OCI-LY7 (cell line): Measurements from ENCODE around the gene MCM9. TPM values are rescaled to one million over a fixed set of nuclear protein-coding genes. Genes with fewer than 3 reads are reported as not detected.

Experiments used
- BruUV-seq: library from RNA; stranded (reverse); fragments of 400-500 nt; replicated peaks from 2 replicates; lab custom pipeline; 2021; lab: Mats Ljungman, UMichigan
- CTCF ChIA-PET: fragments of 300-600 bp; sonication (Branson Sonifier 250); formaldehyde crosslinking; loops from one replicate; lab custom pipeline; 2022; ENCODE audit warnings: antibody characterized with exemption; ENCODE audit not compliant: unreplicated experiment; lab: Charles Lee
- POLR2A ChIA-PET: fragments of 300-600 bp; sonication (Branson Sonifier 250); formaldehyde crosslinking; loops from one replicate; lab custom pipeline; 2022; ENCODE audit warnings: antibody characterized with exemption; lab: Charles Lee
- DNase-seq: peaks from one replicate; pipeline ENCODE4 v3.0.0-alpha.2; 2015; ENCODE audit warnings: low spot score
- H2AFZ ChIP-seq: fragments of 200-600 bp; sonication (generic), shearing (Covaris generic); 2 replicates; pipeline ENCODE4 v1.6.1; 2014; ENCODE audit warnings: mild to moderate bottlenecking, antibody characterized with exemption, low read length, moderate library complexity
- H3K27ac ChIP-seq: fragments of 200-600 bp; sonication (generic); 2 replicates; pipeline ENCODE4 v1.5.1; 2014; ENCODE audit warnings: mixed run types, low read depth, mild to moderate bottlenecking, moderate library complexity, low read length, inconsistent platforms; ENCODE audit not compliant: poor library complexity, severe bottlenecking
- H3K36me3 ChIP-seq: fragments of 200-600 bp; sonication (generic); 2 replicates; pipeline ENCODE4 v1.6.1; 2014; ENCODE audit warnings: mild to moderate bottlenecking, antibody characterized with exemption, low read length, moderate library complexity, mixed read lengths; ENCODE audit not compliant: insufficient read depth
- H3K4me1 ChIP-seq: fragments of 200-600 bp; sonication (generic); 2 replicates; pipeline ENCODE4 v1.5.1; 2014; ENCODE audit warnings: mild to moderate bottlenecking, low read length; ENCODE audit not compliant: insufficient read depth, poor library complexity, severe bottlenecking
- H3K4me2 ChIP-seq: fragments of 200-600 bp; sonication (generic); 2 replicates; pipeline ENCODE4 v1.6.1; 2014; ENCODE audit warnings: mild to moderate bottlenecking, low read length
- H3K4me3 ChIP-seq: fragments of 200-600 bp; sonication (generic); 2 replicates; pipeline ENCODE4 v1.5.1; 2014; ENCODE audit warnings: mild to moderate bottlenecking, low read depth, low read length; ENCODE audit not compliant: poor library complexity, severe bottlenecking
- H3K79me2 ChIP-seq: fragments of 200-600 bp; sonication (generic); 2 replicates; pipeline ENCODE4 v1.6.1; 2016; ENCODE audit warnings: low read depth, mild to moderate bottlenecking, low read length, moderate library complexity, mixed read lengths; ENCODE audit not compliant: insufficient read depth
- H3K9me2 ChIP-seq: fragments of 200-600 bp; sonication (generic); 2 replicates; pipeline ENCODE4 v1.6.1; 2016; ENCODE audit warnings: mild to moderate bottlenecking, low read length, mixed read lengths; ENCODE audit not compliant: insufficient read depth
- H3K9me3 ChIP-seq: fragments of 200-600 bp; sonication (generic); 2 replicates; pipeline ENCODE4 v1.6.1; 2014; ENCODE audit warnings: mild to moderate bottlenecking, mixed run types, low read length, mixed read lengths
- H4K20me1 ChIP-seq: fragments of 200-600 bp; sonication (generic); 2 replicates; pipeline ENCODE4 v1.6.1; 2014; ENCODE audit warnings: mild to moderate bottlenecking, antibody characterized with exemption, low read length, moderate library complexity, mixed read lengths; ENCODE audit not compliant: insufficient read depth
- CTCF ChIP-seq: fragments of 200-600 bp; sonication (generic); conservative IDR thresholded peaks from 2 replicates; pipeline ENCODE4 v1.5.1; 2014; ENCODE audit warnings: mild to moderate bottlenecking, antibody characterized with exemption, low read length, moderate library complexity, mixed read lengths
- EZH2phosphoT487 ChIP-seq: fragments of 200-600 bp; sonication (generic); IDR thresholded peaks from 2 replicates; pipeline ENCODE4 v1.6.1; 2018; ENCODE audit warnings: low read depth, borderline replicate concordance, mild to moderate bottlenecking, mixed run types, antibody characterized with exemption, low read length, moderate library complexity, mixed read lengths
- intact Hi-C: fragments of 100-400 bp; cut with micrococcal nuclease; formaldehyde crosslinking; loops from one replicate; pipeline ENCODE4 v1.10.0; 2022; ENCODE audit not compliant: unreplicated experiment
- total RNA-seq, 2 experiments: library from RNA; depleted of rRNA in 1 of 2; stranded (reverse); fragments of >200 nt in 1 of 2; shearing (Covaris generic) in 1 of 2; gene quantifications; 2 replicates each; pipeline ENCODE4 v1.2.3, GENCODE V29; 2014 to 2022

The MCM9 gene
- total RNA-seq, 2 experiments from 2014 or later: 17.4 to 18.8 TPM

- no peak overlapping the region for H3K4me2 ChIP-seq
- POLR2A ChIA-PET: interaction anchor here (0.6 to 1.0 kb wide), 3 partner anchors 9 to 24 kb away, joined by 3 read pairs; no protein-coding TSS in a partner anchor
- no peak for TF ChIP-seq CTCF
- TF ChIP-seq EZH2phosphoT487: no peak
- H3K9me3 ChIP-seq: no peaks in the 10 kb centered on the region
- H3K27ac ChIP-seq: no peak overlapping the region
- H3K36me3 ChIP-seq: peaks cover 8% of the 10 kb centered on the region; the same call in 1 of the 2 replicates
- H3K4me3 ChIP-seq: no peak overlapping the region
- DNase-seq: no peak
- CTCF ChIA-PET: no interaction called here
- BruUV-seq: no TSS peak
- H3K4me1 ChIP-seq: no peaks in the 10 kb centered on the region
- H4K20me1 ChIP-seq: no peaks in the 10 kb centered on the region
- intact Hi-C loops: no loop called here
- no peak overlapping the region for H2AFZ ChIP-seq
- peaks cover 3% of the 10 kb centered on the region; the same call in 1 of the 2 replicates for H3K79me2 ChIP-seq
- H3K9me2 ChIP-seq: no peaks in the 10 kb centered on the region
Observed at GRCh38 chr6:118873239-118873638, 61.7 kb downstream of the MCM9 start.

- Histone ChIP-seq H3K36me3 (peaks cover 5% of the 10 kb centered on the region; the same call in 1 of the 2 replicates), H3K9me3 (no peaks in the 10 kb centered on the region), H4K20me1 (no peaks in the 10 kb centered on the region), H3K4me2 (no peak overlapping the region), H2AFZ (no peak overlapping the region), H3K9me2 (no peaks in the 10 kb centered on the region), H3K27ac (no peak overlapping the region), H3K4me1 (no peaks in the 10 kb centered on the region), H3K79me2 (no peaks in the 10 kb centered on the region; the same call in 1 of the 2 replicates), H3K4me3 (no peak overlapping the region)
- TF ChIP-seq CTCF (no peak), EZH2phosphoT487 (no peak)
- DNase-seq: no peak
- intact Hi-C loops: no loop called here
- no TSS peak for BruUV-seq
- CTCF ChIA-PET: interaction anchor here (0.7 kb wide), 1 partner anchor 9 kb away, joined by 3 read pairs; no protein-coding TSS in a partner anchor
- POLR2A ChIA-PET: interaction anchor here (0.6 to 1.0 kb wide), 3 partner anchors 9 to 36 kb away, joined by 3 read pairs; no protein-coding TSS in a partner anchor
Observed at GRCh38 chr6:118872726-118873125, 62.2 kb downstream of the MCM9 start.

GRCh38 chr6:118872318-118872717 is 62.6 kb downstream of the MCM9 start:
- H3K9me3 ChIP-seq: no peaks in the 10 kb centered on the region
- H4K20me1 ChIP-seq: no peaks in the 10 kb centered on the region
- peaks cover 4% of the 10 kb centered on the region; the same call in 1 of the 2 replicates for H3K36me3 ChIP-seq
- H3K79me2 ChIP-seq: no peaks in the 10 kb centered on the region; the same call in 1 of the 2 replicates
- H3K27ac ChIP-seq: no peak overlapping the region
- H3K9me2 ChIP-seq: no peaks in the 10 kb centered on the region
- intact Hi-C loops: no loop called here
- H3K4me2 ChIP-seq: no peak overlapping the region
- H3K4me1 ChIP-seq: no peaks in the 10 kb centered on the region
- BruUV-seq: no TSS peak
- TF ChIP-seq CTCF (no peak), EZH2phosphoT487 (no peak)
- no peak overlapping the region for H2AFZ ChIP-seq
- POLR2A ChIA-PET: interaction anchor here (0.6 to 1.0 kb wide), 2 partner anchors 25 to 36 kb away, joined by 3 read pairs; no protein-coding TSS in a partner anchor
- H3K4me3 ChIP-seq: no peak overlapping the region
- no peak for DNase-seq
- CTCF ChIA-PET: interaction anchor here (0.7 kb wide), 1 partner anchor 9 kb away, joined by 3 read pairs; no protein-coding TSS in a partner anchor
